ENCODE results near the gene AGAP5. TPM values are rescaled to one million over a fixed set of nuclear protein-coding genes. Genes with fewer than 3 reads are reported as not detected.
"Not testable (repeated sequence)": the region's sequence is repeated elsewhere in the genome, so short reads cannot be mapped to it uniquely, and the experiment has no call there.

Gene AGAP5
- total and polyA plus RNA-seq, 2 experiments from 2014 or later, result 0.80 to 3.9 TPM

DNA sequence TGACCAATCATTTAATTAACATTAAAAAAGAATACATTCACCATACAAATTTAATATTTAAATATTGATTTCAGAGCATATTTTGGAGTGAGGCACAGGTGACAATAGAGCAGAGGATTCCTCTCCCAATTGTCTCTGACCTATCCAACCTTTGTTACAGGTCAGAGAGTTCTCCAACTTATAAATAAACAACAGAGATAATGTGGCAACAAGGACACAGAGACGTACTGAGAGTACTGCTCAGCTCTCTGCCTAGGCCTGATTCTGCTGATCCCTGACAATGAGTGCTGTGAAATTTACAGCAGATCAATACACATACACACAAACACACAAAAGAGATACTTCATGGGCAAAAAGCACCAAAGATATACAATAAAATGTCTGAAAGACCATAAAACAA, 18.3 kb upstream of the AGAP5 start:
- Histone ChIP-seq H3K9me3 (ENCODE audit: low read depth) (no peaks in the 10 kb centered on the region), H3K36me3 (ENCODE audit: low read depth) (peaks cover 45% of the 10 kb centered on the region), H3K27me3 (replicated peaks; ENCODE audit: insufficient read depth) (no peaks in the 10 kb centered on the region), H3K27ac (no peak overlapping the region), H3F3A (ENCODE audit: insufficient read depth) (no peaks in the 10 kb centered on the region), H3K79me2 (ENCODE audit: insufficient read depth) (no peaks in the 10 kb centered on the region; the same call in 1 of the 2 replicates), H4K20me1 (ENCODE audit: insufficient read depth) (no peaks in the 10 kb centered on the region), H3K4me3 (no peak overlapping the region), H3K4me1 (ENCODE audit: insufficient read depth) (no peaks in the 10 kb centered on the region), H3K4me2 (ENCODE audit: unreplicated experiment) (no peak overlapping the region), H2AFZ (no peak overlapping the region), H3K9ac (no peak overlapping the region), H3K9me2 (ENCODE audit: insufficient read depth) (no peaks in the 10 kb centered on the region)
- 96 to 100% methylated on average over 1 of the region's 1 CpG for WGBS, 2 experiments (ENCODE audit: low coverage in 1 of 2, low lambda C conversion rate in 2 of 2, missing lambda C conversion rate in 2 of 2)
- no peak for TF ChIP-seq EZH2 (IDR thresholded peaks at IDR 0.05; ENCODE audit: insufficient read depth, poor library complexity, severe bottlenecking)
- no peak for TF ChIP-seq EZH2phosphoT487 (IDR thresholded peaks at IDR 0.05; ENCODE audit: insufficient read depth, low read depth)
- DNase-seq, result no peak
- in situ Hi-C loops (cut with MboI), result no loop called here

DNA sequence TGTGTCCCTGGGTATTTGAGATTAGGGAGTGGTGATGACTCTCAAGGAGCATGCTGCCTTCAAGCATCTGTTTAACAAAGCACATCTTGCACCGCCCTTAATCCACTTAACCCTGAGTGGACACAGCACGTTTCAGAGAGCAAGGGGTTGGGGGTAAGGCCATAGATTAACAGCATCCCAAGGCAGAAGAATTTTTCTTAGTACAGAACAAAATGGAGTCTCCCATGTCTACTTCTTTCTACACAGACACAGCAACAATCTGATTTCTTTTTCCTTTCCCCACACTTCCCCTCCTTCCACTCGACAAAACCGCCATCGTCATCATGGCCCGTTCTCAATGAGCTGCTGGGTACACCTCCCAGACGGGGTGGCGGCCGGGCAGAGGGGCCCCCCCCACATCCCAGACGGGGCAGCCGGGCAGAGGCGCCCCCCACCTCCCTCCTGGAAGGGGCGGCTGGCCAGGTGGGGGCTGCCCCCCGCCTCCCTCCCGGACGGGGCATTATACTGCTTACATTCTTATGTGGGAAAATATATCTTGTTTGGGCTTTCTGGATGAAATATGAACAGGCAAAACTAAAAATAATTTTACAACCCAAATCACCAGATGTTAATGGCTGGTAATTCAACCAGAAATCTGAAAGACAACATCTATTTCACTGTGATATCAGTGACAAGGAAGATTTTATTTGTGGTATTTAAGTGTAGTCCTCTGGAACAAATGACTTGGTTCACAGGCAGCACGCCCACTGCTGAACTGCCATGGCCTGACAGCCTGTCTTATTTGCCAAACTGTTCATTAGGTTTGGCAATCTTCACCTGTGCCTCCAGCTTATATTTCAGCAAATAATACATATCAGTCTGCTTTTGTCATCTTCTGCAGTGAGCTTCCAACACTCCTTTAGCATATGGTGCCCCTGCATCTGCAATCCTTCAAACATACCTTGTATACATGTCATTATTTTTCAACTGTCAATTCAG, 17.6 kb upstream of the AGAP5 start:
- H3K4me2 ChIP-seq (ENCODE audit: unreplicated experiment); H3K79me2 ChIP-seq (ENCODE audit: insufficient read depth); H4K20me1 ChIP-seq (ENCODE audit: insufficient read depth); H3K27me3 ChIP-seq (replicated peaks; ENCODE audit: insufficient read depth); H3K9me2 ChIP-seq (ENCODE audit: insufficient read depth); DNase-seq; H3K9me3 ChIP-seq (ENCODE audit: low read depth); H3K4me1 ChIP-seq (ENCODE audit: insufficient read depth); H2AFZ ChIP-seq; H3K4me3 ChIP-seq; H3K27ac ChIP-seq; in situ Hi-C loops (cut with MboI); H3K9ac ChIP-seq; H3F3A ChIP-seq (ENCODE audit: insufficient read depth): not testable (repeated sequence)
- 88 to 94% methylated on average over 4 to 17 of the region's 17 CpGs for WGBS, 2 experiments (ENCODE audit: low coverage in 1 of 2, low lambda C conversion rate in 2 of 2, missing lambda C conversion rate in 2 of 2)
- H3K36me3 ChIP-seq (ENCODE audit: low read depth), result peaks cover 39% of the 10 kb centered on the region

DNA sequence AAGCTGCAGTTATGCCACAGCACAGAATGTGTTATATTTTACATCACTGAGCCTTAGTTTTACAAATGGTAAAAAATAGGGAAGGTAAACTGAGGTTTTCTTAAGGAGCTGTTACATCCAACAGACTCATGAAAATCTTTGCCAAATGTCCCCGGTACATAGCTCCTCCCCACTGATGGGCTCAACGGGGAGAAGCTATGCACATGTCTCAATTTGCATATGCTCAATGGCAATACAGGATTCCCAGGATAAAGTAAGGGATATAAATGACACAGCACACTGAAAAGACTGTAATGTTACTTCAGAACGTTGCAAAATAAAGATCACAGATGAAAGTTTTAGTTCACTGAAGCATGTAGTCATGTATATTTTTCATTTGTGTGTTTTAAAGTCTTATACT, 16.6 kb upstream of the AGAP5 start:
- in situ Hi-C loops (cut with MboI); H4K20me1 ChIP-seq (ENCODE audit: insufficient read depth); H3K4me3 ChIP-seq; H3K27me3 ChIP-seq (replicated peaks; ENCODE audit: insufficient read depth); H3K79me2 ChIP-seq (ENCODE audit: insufficient read depth); H3K4me2 ChIP-seq (ENCODE audit: unreplicated experiment); H3K9me3 ChIP-seq (ENCODE audit: low read depth); H3K27ac ChIP-seq; H3F3A ChIP-seq (ENCODE audit: insufficient read depth); DNase-seq; H3K9me2 ChIP-seq (ENCODE audit: insufficient read depth); H2AFZ ChIP-seq; H3K9ac ChIP-seq; H3K4me1 ChIP-seq (ENCODE audit: insufficient read depth): not testable (repeated sequence)
- 35% methylated on average over 3 of the region's 3 CpGs for WGBS, 2 experiments (ENCODE audit: low coverage in 1 of 2, low lambda C conversion rate in 2 of 2, missing lambda C conversion rate in 2 of 2)
- H3K36me3 ChIP-seq (ENCODE audit: low read depth), result peaks cover 34% of the 10 kb centered on the region

DNA sequence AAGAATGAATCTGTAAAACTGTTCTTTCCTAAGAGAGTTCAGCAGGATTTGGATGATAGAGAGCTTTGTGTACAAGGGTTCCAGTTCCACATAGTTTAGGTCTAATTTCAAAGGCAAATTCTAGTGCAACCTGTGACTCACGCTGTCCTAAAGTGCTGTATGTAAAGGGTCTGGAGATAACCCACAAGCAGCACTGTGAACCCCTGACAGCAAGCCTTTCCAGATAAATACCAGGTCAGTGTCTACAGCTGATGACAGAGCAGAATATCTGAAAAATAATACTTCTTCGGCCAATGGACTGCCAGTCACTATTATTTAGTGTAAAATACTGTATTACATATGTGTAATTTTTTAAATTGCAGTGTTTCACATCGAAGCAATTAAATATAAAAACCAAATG, 16.0 kb upstream of the AGAP5 start:
- peaks cover 34% of the 10 kb centered on the region for H3K36me3 ChIP-seq (ENCODE audit: low read depth)
- DNase-seq; H4K20me1 ChIP-seq (ENCODE audit: insufficient read depth); H3K4me1 ChIP-seq (ENCODE audit: insufficient read depth); H2AFZ ChIP-seq; H3K9me2 ChIP-seq (ENCODE audit: insufficient read depth); H3F3A ChIP-seq (ENCODE audit: insufficient read depth); H3K4me2 ChIP-seq (ENCODE audit: unreplicated experiment); H3K79me2 ChIP-seq (ENCODE audit: insufficient read depth); H3K9me3 ChIP-seq (ENCODE audit: low read depth); in situ Hi-C loops (cut with MboI); H3K9ac ChIP-seq; H3K27ac ChIP-seq; H3K27me3 ChIP-seq (replicated peaks; ENCODE audit: insufficient read depth); H3K4me3 ChIP-seq: not testable (repeated sequence)
- 97 to 99% methylated on average over 3 of the region's 3 CpGs for WGBS, 2 experiments (ENCODE audit: low coverage in 1 of 2, low lambda C conversion rate in 2 of 2, missing lambda C conversion rate in 2 of 2)

DNA sequence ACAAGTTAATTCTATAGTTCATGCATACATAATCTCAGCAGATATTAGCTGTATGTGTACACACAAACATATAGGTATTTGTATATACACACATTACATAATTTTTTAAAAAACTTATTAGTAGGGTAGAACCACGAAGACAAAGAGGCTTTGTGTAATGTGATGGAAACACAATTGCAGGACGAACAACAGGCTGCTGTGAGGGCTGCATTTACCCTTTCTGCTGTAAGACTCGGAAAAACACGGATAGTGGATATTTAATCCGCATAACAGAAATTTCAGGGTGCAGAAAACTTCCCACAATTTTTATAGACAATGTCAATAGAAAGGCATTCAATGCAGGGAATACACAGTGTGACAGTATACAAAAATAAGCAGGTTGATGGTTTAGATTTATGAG, 13.8 kb upstream of the AGAP5 start:
- peaks cover 13% of the 10 kb centered on the region for H3K36me3 ChIP-seq (ENCODE audit: low read depth)
- H3K4me1 ChIP-seq (ENCODE audit: insufficient read depth); H3K4me2 ChIP-seq (ENCODE audit: unreplicated experiment); H3K79me2 ChIP-seq (ENCODE audit: insufficient read depth); H3K27ac ChIP-seq; H4K20me1 ChIP-seq (ENCODE audit: insufficient read depth); H2AFZ ChIP-seq; DNase-seq; H3K9me3 ChIP-seq (ENCODE audit: low read depth); H3K4me3 ChIP-seq; H3K9ac ChIP-seq; H3F3A ChIP-seq (ENCODE audit: insufficient read depth); H3K9me2 ChIP-seq (ENCODE audit: insufficient read depth); H3K27me3 ChIP-seq (replicated peaks; ENCODE audit: insufficient read depth); in situ Hi-C loops (cut with MboI): not testable (repeated sequence)
- WGBS, 2 experiments (ENCODE audit: low coverage in 1 of 2, low lambda C conversion rate in 2 of 2, missing lambda C conversion rate in 2 of 2), result 91 to 93% methylated on average over 5 of the region's 5 CpGs

DNA sequence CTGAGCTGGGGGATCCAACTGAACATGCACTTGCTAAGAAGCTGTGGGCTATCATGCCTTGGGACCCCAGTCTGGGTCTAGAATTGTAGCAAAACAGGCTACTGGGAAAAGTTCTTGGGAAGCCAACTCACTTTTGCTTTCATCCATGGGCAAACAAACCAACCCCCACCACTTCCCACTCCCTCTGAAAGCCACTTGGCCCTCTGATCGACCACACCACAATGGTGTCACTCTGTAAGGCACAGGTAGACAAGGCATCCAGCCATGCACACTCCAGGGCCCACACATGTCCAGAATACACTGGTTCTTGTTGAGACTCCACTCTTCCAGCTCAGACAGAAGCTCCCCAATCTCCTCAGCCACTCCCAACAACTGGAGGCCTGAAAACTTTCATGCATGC, 10.2 kb upstream of the AGAP5 start:
- in situ Hi-C loops (cut with MboI); H3K36me3 ChIP-seq (ENCODE audit: low read depth); H3K9me3 ChIP-seq (ENCODE audit: low read depth); H4K20me1 ChIP-seq (ENCODE audit: insufficient read depth); DNase-seq; H3K27me3 ChIP-seq (replicated peaks; ENCODE audit: insufficient read depth); H3K27ac ChIP-seq; H3K4me3 ChIP-seq; H3K9me2 ChIP-seq (ENCODE audit: insufficient read depth); H2AFZ ChIP-seq; H3K4me2 ChIP-seq (ENCODE audit: unreplicated experiment); H3F3A ChIP-seq (ENCODE audit: insufficient read depth); H3K4me1 ChIP-seq (ENCODE audit: insufficient read depth); H3K9ac ChIP-seq; H3K79me2 ChIP-seq (ENCODE audit: insufficient read depth): not testable (repeated sequence)
- 94 to 100% methylated on average over 1 of the region's 1 CpG for WGBS, 2 experiments (ENCODE audit: low coverage in 1 of 2, low lambda C conversion rate in 2 of 2, missing lambda C conversion rate in 2 of 2)

DNA sequence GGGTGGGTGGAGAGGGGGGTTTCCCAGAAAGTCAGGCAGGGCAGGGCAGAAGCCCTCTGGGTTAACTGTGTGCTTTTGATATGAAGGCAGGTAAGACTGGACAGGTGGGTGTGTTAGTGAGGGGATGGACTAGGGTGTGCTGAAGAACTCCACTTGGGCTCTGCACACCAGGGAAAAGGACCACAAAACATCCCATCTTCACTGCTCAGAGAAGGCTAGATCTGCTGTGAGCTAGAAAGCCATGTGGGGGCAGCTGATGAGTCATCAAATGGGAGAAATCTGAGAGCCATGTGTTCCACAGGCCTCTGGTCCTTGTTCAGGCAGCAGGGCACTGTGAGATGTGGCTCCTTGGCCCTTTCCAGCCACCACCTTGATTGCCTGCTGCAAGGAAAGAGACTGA, 9.7 kb upstream of the AGAP5 start:
- H4K20me1 ChIP-seq (ENCODE audit: insufficient read depth); H3K79me2 ChIP-seq (ENCODE audit: insufficient read depth); H3K9ac ChIP-seq; H3K27ac ChIP-seq; H3F3A ChIP-seq (ENCODE audit: insufficient read depth); H2AFZ ChIP-seq; H3K4me1 ChIP-seq (ENCODE audit: insufficient read depth); H3K36me3 ChIP-seq (ENCODE audit: low read depth); H3K4me2 ChIP-seq (ENCODE audit: unreplicated experiment); H3K9me3 ChIP-seq (ENCODE audit: low read depth); DNase-seq; H3K9me2 ChIP-seq (ENCODE audit: insufficient read depth); in situ Hi-C loops (cut with MboI); H3K27me3 ChIP-seq (replicated peaks; ENCODE audit: insufficient read depth); H3K4me3 ChIP-seq: not testable (repeated sequence)
